K562 (cell line): ENCODE results near the gene DHRS3. TPM values are rescaled to one million over a fixed set of nuclear protein-coding genes. Genes with fewer than 3 reads are reported as not detected.

Experiments used
- ELK1 ChIP-seq: sonication (generic); formaldehyde crosslinking; IDR thresholded peaks from 2 replicates; pipeline ENCODE4 v1.8.1; 2022; ENCODE audit warnings: missing genetic modification reagents
- EP300 ChIP-seq: IDR thresholded peaks from 2 replicates; pipeline ENCODE4 v1.6.1; 2012; ENCODE audit warnings: low read length, improper control_type of control experiment
- LEF1 ChIP-seq: fragments of 450-650 bp; IDR thresholded peaks from 2 replicates; pipeline ENCODE4 v1.6.1; 2016; ENCODE audit warnings: mild to moderate bottlenecking
- NCOA1 ChIP-seq: fragments of 450-650 bp; IDR thresholded peaks from 2 replicates; pipeline ENCODE4 v1.6.1; 2016; ENCODE audit warnings: low read depth
- NCOR1 ChIP-seq: fragments of 450-650 bp; IDR thresholded peaks from 2 replicates; pipeline ENCODE4 v1.6.1; 2016; ENCODE audit warnings: mild to moderate bottlenecking, moderate library complexity
- NKRF ChIP-seq: fragments of 450-650 bp; IDR thresholded peaks from 2 replicates; pipeline ENCODE4 v1.6.1; 2016; ENCODE audit warnings: borderline replicate concordance
- RBM34 ChIP-seq: fragments of 200-400 bp; formaldehyde crosslinking; IDR thresholded peaks from 2 replicates; pipeline ENCODE4 v1.6.1; 2018; ENCODE audit warnings: low read length, borderline replicate concordance; ENCODE audit not compliant: insufficient read depth
- RFX7 ChIP-seq: fragments of 250-450 bp; sonication (Bioruptor Pico); IDR thresholded peaks from 2 replicates; pipeline ENCODE4 v1.5.1; 2021; ENCODE audit warnings: mild to moderate bottlenecking
- RNF219 ChIP-seq: fragments of 250-450 bp; sonication (Bioruptor Pico); IDR thresholded peaks from 2 replicates; pipeline ENCODE4 v1.5.0; 2022; ENCODE audit warnings: mild to moderate bottlenecking
- SMAD1 ChIP-seq: fragments of 150-350 bp; IDR thresholded peaks from 2 replicates; pipeline ENCODE4 v1.6.1; 2014; ENCODE audit warnings: low read length, low read depth; ENCODE audit not compliant: partially characterized antibody
- SPI1 ChIP-seq: IDR thresholded peaks from 2 replicates; pipeline ENCODE4 v1.6.1; 2011; ENCODE audit warnings: low read depth, low read length, control low read depth, borderline replicate concordance
- SRSF9 ChIP-seq: fragments of 200-400 bp; formaldehyde crosslinking; IDR thresholded peaks from 2 replicates; pipeline ENCODE4 v1.6.1; 2017; ENCODE audit warnings: low read depth, low read length, borderline replicate concordance
- TEAD1 ChIP-seq, 2 experiments: fragments of 450-650 bp in 1 of 2; sonication (generic) in 1 of 2; formaldehyde crosslinking; IDR thresholded peaks; 2 replicates each; pipeline versions ENCODE4 v1.4.0 to v1.8.0; 2020 to 2022; ENCODE audit warnings: mild to moderate bottlenecking in 2 of 2, missing genetic modification reagents in 1 of 2
- TEAD4 ChIP-seq, 2 experiments: sonication (generic) in 1 of 2; formaldehyde crosslinking in 1 of 2; IDR thresholded peaks; 2 replicates each; pipeline versions ENCODE4 v1.6.1 to v1.8.0; 2012 to 2022; ENCODE audit warnings: borderline replicate concordance in 1 of 2, inconsistent platforms in 1 of 2, low read length in 1 of 2, mild to moderate bottlenecking in 1 of 2, missing genetic modification reagents in 1 of 2
- ZNF165 ChIP-seq: fragments of 250-450 bp; sonication (Bioruptor Pico); IDR thresholded peaks from 2 replicates; pipeline ENCODE4 v1.4.0; 2020; ENCODE audit warnings: borderline replicate concordance
- ZNF609 ChIP-seq: sonication (generic); formaldehyde crosslinking; IDR thresholded peaks from 2 replicates; pipeline ENCODE4 v1.8.1; 2023; ENCODE audit warnings: missing genetic modification reagents, mild to moderate bottlenecking, borderline replicate concordance
- polyA plus RNA-seq, 8 experiments: library from polyadenylated mRNA; depleted of rRNA in 4 of 8; stranded (reverse) in 5 of 8; unstranded in 3 of 8; fragments of >200 nt; fragmentation: Nextera tagmentation in 2 of 8; fragmentation: Illumina TruSeq in 1 of 8; extraction: Ambion mirVana in 2 of 8; extraction: Trizol in 1 of 8; gene quantifications; 2 replicates each; pipeline versions ENCODE4 v1.2.1 to v1.2.3, GENCODE V29; 2011 to 2014; ENCODE audit warnings: inconsistent platforms in 1 of 8, missing spikeins in 1 of 8
- total RNA-seq, 7 experiments: library from RNA; depleted of rRNA in 6 of 7; stranded (reverse); fragments of >200 nt in 6 of 7; fragmentation: Illumina TruSeq in 2 of 7; extraction: Trizol in 2 of 7; gene quantifications; 2 replicates each; pipeline versions ENCODE4 v1.2.1 to v1.2.3, GENCODE V29; 2011 to 2021; ENCODE audit warnings: low replicate concordance in 1 of 7

Gene DHRS3
- total and polyA plus RNA-seq, 9 of the 15 experiments (the other 6 are each of a cell fraction or from before 2014, with no cell fraction given) = 21.0 to 116 (median 58.7) TPM

GRCh38 chr1:12541274-12542137 lies 76.5 kb downstream of the DHRS3 start (continued):
- TF ChIP-seq ZNF609 (CRISPR knock-in tag) (no peak), RNF219 (no peak), RBM34 (no peak), TEAD1 (CRISPR knock-in tag; IDR thresholded peaks at IDR 0.05) (no peak), NCOA1 (0 out of 2 replicates have a peak, but pooled peaks have one; percentile 13), EP300 (peak; percentile 49; the same call in 1 of the 2 replicates), ZNF165 (CRISPR knock-in tag) (no peak; the same call in 1 of the 2 replicates), NKRF (0 out of 2 replicates have a peak, but pooled peaks have one; percentile 12), RFX7 (no peak), ELK1 (no peak), NCOR1 (peak; percentile 67), TEAD4 (IDR thresholded peaks at IDR 0.05; ENCODE audit: low read length) (peak; percentile 13; the same call in 1 of the 2 replicates), TEAD4 (CRISPR knock-in tag; IDR thresholded peaks at IDR 0.05; ENCODE audit: borderline replicate concordance) (no peak), SRSF9 (no peak), LEF1 (peak; percentile 63; the same call in 1 of the 2 replicates), SPI1 (peak; percentile 19; the same call in 1 of the 2 replicates), SMAD1 (no peak)
